RKO (cell line): ENCODE measurements around the gene HSPA4.
"Not testable (repeated sequence)": the region's sequence is repeated elsewhere in the genome, so short reads cannot be mapped to it uniquely, and the experiment has no call there.

ENCODE experiments used
- DNase-seq: peaks from one replicate; pipeline ENCODE4 v3.0.0-alpha.2; 2016; ENCODE audit warnings: low spot score

Gene HSPA4

GRCh38 chr5:133051542-133052316 is at the start of gene HSPA4:
TSS of gene HSPA4 (plus strand) at chr5:133052013. CDS start at chr5:133052251, 238 bp downstream.
- DNase-seq, result peak; percentile 99

GRCh38 chr5:133006653-133007052 is 45.2 kb upstream of the HSPA4 start:
- DNase-seq, result no peak

GRCh38 chr5:133008455-133008854 is 43.4 kb upstream of the HSPA4 start:
- DNase-seq, result not testable (repeated sequence)

- DNase-seq, result no peak
These were observed 36.3 kb upstream of the HSPA4 start for GRCh38 chr5:133015466-133015865.

- DNase-seq, result no peak
These were observed 33.8 kb upstream of the HSPA4 start for GRCh38 chr5:133017964-133018363.

GRCh38 chr5:133019471-133019870 is 32.3 kb upstream of the HSPA4 start:
- DNase-seq, result not testable (repeated sequence)

GRCh38 chr5:133025804-133026663 is 25.8 kb upstream of the HSPA4 start, which contains the start of gene ZCCHC10:
TSS of gene ZCCHC10 (minus strand) at chr5:133026549. CDS start at chr5:133026537, 12 bp downstream.
- peak; percentile 93 for DNase-seq

GRCh38 chr5:133026664-133027153 is 25.1 kb upstream of the HSPA4 start:
- DNase-seq, result no peak

- no peak for DNase-seq
These were observed 22.4 kb upstream of the HSPA4 start for GRCh38 chr5:133029416-133029815.

- no peak for DNase-seq
These were observed 21.3 kb upstream of the HSPA4 start for GRCh38 chr5:133030343-133031005.

- no peak for DNase-seq
These were observed 18.7 kb upstream of the HSPA4 start for GRCh38 chr5:133032852-133033742.

GRCh38 chr5:133034064-133034463 is 17.7 kb upstream of the HSPA4 start:
- DNase-seq, result no peak

GRCh38 chr5:133035224-133035623 is 16.6 kb upstream of the HSPA4 start:
- DNase-seq, result no peak

GRCh38 chr5:133036677-133037076 is 15.1 kb upstream of the HSPA4 start:
- not testable (repeated sequence) for DNase-seq

GRCh38 chr5:133041157-133041784 is 10.5 kb upstream of the HSPA4 start:
- no peak for DNase-seq

- DNase-seq, result peak; percentile 57
These were observed 9.9 kb upstream of the HSPA4 start for GRCh38 chr5:133041910-133042309.

GRCh38 chr5:133046560-133046959 is 5.3 kb upstream of the HSPA4 start:
- DNase-seq, result not testable (repeated sequence)

GRCh38 chr5:133047404-133047803 is 4.4 kb upstream of the HSPA4 start:
- no peak for DNase-seq

- no peak for DNase-seq
These were observed 2.7 kb upstream of the HSPA4 start for GRCh38 chr5:133048993-133049725.

- no peak for DNase-seq
These were observed 2.1 kb upstream of the HSPA4 start for GRCh38 chr5:133049726-133050048.
